ENCODE measurements around the gene DHRS2. TPM values are rescaled to one million over a fixed set of nuclear protein-coding genes. Genes with fewer than 3 reads are reported as not detected.

The DHRS2 gene
- polyA plus RNA-seq, 1 donor from 2014 or later: 1.3 TPM

- Histone ChIP-seq H2AFZ (ENCODE audit: low read depth, low read length) (no peak overlapping the region), H3K9me3 (ENCODE audit: low read length) (no peaks in the 10 kb centered on the region), H3F3A (ENCODE audit: insufficient read depth, low read length, poor library complexity, severe bottlenecking) (no peaks in the 10 kb centered on the region), H3K27me3 (ENCODE audit: insufficient read depth, low read depth, low read length) (no peaks in the 10 kb centered on the region), H4K20me1 (ENCODE audit: insufficient read depth) (no peaks in the 10 kb centered on the region), H3K9me2 (ENCODE audit: insufficient read depth, low read length) (no peaks in the 10 kb centered on the region), H3K4me2 (ENCODE audit: low read length) (no peak overlapping the region), H3K4me3 (ENCODE audit: low read length) (no peak overlapping the region), H3K36me3 (ENCODE audit: insufficient read depth, low read length) (no peaks in the 10 kb centered on the region), H3K79me2 (replicated peaks; ENCODE audit: insufficient read depth, low read length) (no peaks in the 10 kb centered on the region), H3K9ac (ENCODE audit: low read length) (no peak overlapping the region), H3K27ac (ENCODE audit: low read length) (no peak overlapping the region)
- no peak for TF ChIP-seq RAD21 (conservative IDR thresholded peaks at IDR 0.05)
- no peak for TF ChIP-seq SMC3 (conservative IDR thresholded peaks at IDR 0.05; ENCODE audit: poor library complexity)
- TF ChIP-seq EZH2 (IDR thresholded peaks at IDR 0.05; ENCODE audit: borderline replicate concordance, insufficient read depth, low read length, poor library complexity, severe bottlenecking): no peak
- no peak for TF ChIP-seq REST (IDR thresholded peaks at IDR 0.05; ENCODE audit: borderline replicate concordance)
- TF ChIP-seq CTCF (IDR thresholded peaks at IDR 0.05; ENCODE audit: poor library complexity, severe bottlenecking): no peak
- no peak for TF ChIP-seq POLR2AphosphoS5 (IDR thresholded peaks at IDR 0.05)
- TF ChIP-seq TAF1 (IDR thresholded peaks at IDR 0.05; ENCODE audit: low read depth): no peak
- TF ChIP-seq MXI1 (conservative IDR thresholded peaks at IDR 0.05; ENCODE audit: poor library complexity, severe bottlenecking): no peak
- TF ChIP-seq EP300 (conservative IDR thresholded peaks at IDR 0.05; ENCODE audit: poor library complexity, severe bottlenecking): no peak
Observed at GRCh38 chr14:23612354-23612732, 23.8 kb upstream of the DHRS2 start.

GRCh38 chr14:23612802-23613201 is 23.4 kb upstream of the DHRS2 start:
- Histone ChIP-seq H3K36me3 (ENCODE audit: insufficient read depth, low read length) (no peaks in the 10 kb centered on the region), H3K4me2 (ENCODE audit: low read length) (no peak overlapping the region), H3K9me3 (ENCODE audit: low read length) (no peaks in the 10 kb centered on the region), H2AFZ (ENCODE audit: low read depth, low read length) (no peak overlapping the region), H3F3A (ENCODE audit: insufficient read depth, low read length, poor library complexity, severe bottlenecking) (no peaks in the 10 kb centered on the region), H3K27ac (ENCODE audit: low read length) (no peak overlapping the region), H3K9ac (ENCODE audit: low read length) (no peak overlapping the region), H3K79me2 (replicated peaks; ENCODE audit: insufficient read depth, low read length) (no peaks in the 10 kb centered on the region), H3K9me2 (ENCODE audit: insufficient read depth, low read length) (no peaks in the 10 kb centered on the region), H3K27me3 (ENCODE audit: insufficient read depth, low read depth, low read length) (no peaks in the 10 kb centered on the region), H3K4me3 (ENCODE audit: low read length) (no peak overlapping the region), H4K20me1 (ENCODE audit: insufficient read depth) (no peaks in the 10 kb centered on the region)
- no peak for TF ChIP-seq MXI1 (conservative IDR thresholded peaks at IDR 0.05; ENCODE audit: poor library complexity, severe bottlenecking)
- no peak for TF ChIP-seq REST (IDR thresholded peaks at IDR 0.05; ENCODE audit: borderline replicate concordance)
- TF ChIP-seq EZH2 (IDR thresholded peaks at IDR 0.05; ENCODE audit: borderline replicate concordance, insufficient read depth, low read length, poor library complexity, severe bottlenecking): no peak
- TF ChIP-seq CTCF (IDR thresholded peaks at IDR 0.05; ENCODE audit: poor library complexity, severe bottlenecking): no peak
- TF ChIP-seq RAD21 (conservative IDR thresholded peaks at IDR 0.05): no peak
